T-helper 2 cell treated with Interferon-gamma antibody and Interleukin-4, amounts not matched to agents 100 ng/mL and 5 ng/mL, for 36 hours (primary cell): ENCODE measurements around the gene RPUSD1. TPM values are rescaled to one million over a fixed set of nuclear protein-coding genes. Genes with fewer than 3 reads are reported as not detected.

Experiments used
- total RNA-seq: library from RNA; stranded (reverse); gene quantifications from 2 replicates; pipeline ENCODE4 v1.2.3, GENCODE V29; 2022

RPUSD1 gene
- total RNA-seq, 1 donor from 2014 or later = 34.8 TPM

Other genes with a start within 250 kb of the RPUSD1 start
- gene PRR35, start 228.0 kb downstream of the RPUSD1 start, total RNA-seq = not detected in 2 replicates
- 1.4 and 1.5 TPM in 2 replicates for gene NHLRC4, start 221.4 kb downstream of the RPUSD1 start, total RNA-seq
- 43.3 and 45.7 TPM in 2 replicates for gene PIGQ, start 218.4 kb downstream of the RPUSD1 start, total RNA-seq
- gene RAB40C, start 198.3 kb downstream of the RPUSD1 start, total RNA-seq = 13.6 and 16.3 TPM in 2 replicates
- 0.75 and 0.77 TPM in 2 replicates for gene WFIKKN1, start 157.4 kb downstream of the RPUSD1 start, total RNA-seq
- 91.0 and 91.4 TPM in 2 replicates for gene METTL26, start 152.1 kb downstream of the RPUSD1 start, total RNA-seq
- 24.5 and 32.0 TPM in 2 replicates for gene MCRIP2, start 146.6 kb downstream of the RPUSD1 start, total RNA-seq
- gene WDR90, start 139.0 kb downstream of the RPUSD1 start, total RNA-seq = 85.1 and 86.7 TPM in 2 replicates
- gene RHOT2, start 120.2 kb downstream of the RPUSD1 start, total RNA-seq = 130 and 137 TPM in 2 replicates
- gene RHBDL1, start 112.7 kb downstream of the RPUSD1 start, total RNA-seq = 0.91 and 1.4 TPM in 2 replicates
- gene STUB1, start 108.0 kb downstream of the RPUSD1 start, total RNA-seq = 67.9 and 71.2 TPM in 2 replicates
- 37.2 and 41.3 TPM in 2 replicates for gene JMJD8, start 104.0 kb downstream of the RPUSD1 start, total RNA-seq
- gene WDR24, start 98.0 kb downstream of the RPUSD1 start, total RNA-seq = 17.1 and 18.7 TPM in 2 replicates
- 12.0 TPM in 2 replicates for gene FBXL16, start 82.6 kb downstream of the RPUSD1 start, total RNA-seq
- gene METRN, start 73.3 kb downstream of the RPUSD1 start, total RNA-seq = 10.3 and 10.8 TPM in 2 replicates
- gene ANTKMT, start 67.2 kb downstream of the RPUSD1 start, total RNA-seq = 25.9 and 26.1 TPM in 2 replicates
- 4.3 and 5.4 TPM in 2 replicates for gene CCDC78, start 61.9 kb downstream of the RPUSD1 start, total RNA-seq
- gene HAGHL, start 61.3 kb downstream of the RPUSD1 start, total RNA-seq = 5.9 and 8.5 TPM in 2 replicates
- gene CIAO3, start 47.4 kb downstream of the RPUSD1 start, total RNA-seq = 35.4 and 37.6 TPM in 2 replicates
- 0.18 TPM in 1 of 2 replicates, not detected in the other for gene MSLN, start 27.6 kb downstream of the RPUSD1 start, total RNA-seq
- gene CHTF18, start 239 bp upstream of the RPUSD1 start, total RNA-seq = 97.4 and 101 TPM in 2 replicates
- gene GNG13, start 12.4 kb upstream of the RPUSD1 start, total RNA-seq = not detected in 2 replicates
- gene LMF1, start 182.6 kb upstream of the RPUSD1 start, total RNA-seq = 19.4 and 21.9 TPM in 2 replicates
- gene SOX8, start 193.4 kb upstream of the RPUSD1 start, total RNA-seq = 0.11 TPM in 1 of 2 replicates, not detected in the other